GM12873 (cell line): ENCODE measurements around the gene JMJD1C.

Experiments
- CTCF ChIP-seq: IDR thresholded peaks from 2 replicates; pipeline ENCODE4 v1.5.1; 2012; ENCODE audit warnings: low read depth, mild to moderate bottlenecking, moderate library complexity, low read length, control low read depth; ENCODE audit not compliant: insufficient read depth; ENCODE audit errors: missing control alignments

The JMJD1C gene

GRCh38 chr10:63446716-63447440 is 18.9 kb downstream of the JMJD1C start:
- TF ChIP-seq CTCF = no peak

- no peak for TF ChIP-seq CTCF
Measured at GRCh38 chr10:63441404-63441803, 24.4 kb downstream of the JMJD1C start.

DNA sequence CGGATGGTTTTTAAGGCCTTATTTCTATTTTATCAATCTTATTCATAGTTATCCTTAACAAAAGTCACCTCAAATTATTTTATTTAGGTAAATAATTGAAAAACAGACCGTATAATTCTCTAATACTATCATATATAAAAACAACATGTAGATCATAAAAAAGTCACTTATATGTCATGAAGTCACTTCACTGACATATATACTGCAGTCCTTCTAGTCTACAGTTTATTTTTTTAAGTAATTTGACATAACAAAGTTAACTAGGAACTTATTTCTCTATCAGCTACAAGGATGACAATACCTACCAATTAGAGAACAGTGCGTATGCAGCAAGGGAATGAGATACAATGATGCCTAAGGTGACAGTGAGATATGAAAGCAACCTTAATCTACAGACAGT is 26.2 kb downstream of the JMJD1C start:
- no peak for TF ChIP-seq CTCF

- no peak for TF ChIP-seq CTCF
Measured at GRCh38 chr10:63438506-63439498, 27.0 kb downstream of the JMJD1C start.

GRCh38 chr10:63437116-63437949 is 28.4 kb downstream of the JMJD1C start:
- TF ChIP-seq CTCF = no peak

DNA sequence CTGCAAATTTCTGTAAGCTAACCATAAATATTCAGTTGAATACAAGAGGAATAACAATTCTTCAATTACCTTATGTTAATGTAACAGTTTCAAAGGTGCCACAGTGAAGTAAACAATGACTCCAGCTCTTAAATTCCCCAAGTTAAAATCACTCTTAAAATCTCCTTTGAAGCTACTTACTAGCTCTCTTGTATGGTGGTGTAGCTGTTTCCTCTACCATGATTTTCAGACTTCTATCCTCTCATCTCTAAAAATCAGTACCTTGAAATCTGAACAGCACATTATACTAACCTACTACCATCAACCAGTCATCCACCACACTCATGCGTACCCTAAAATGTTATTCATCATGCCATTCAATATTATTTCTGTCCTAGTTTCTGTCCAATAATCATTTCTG is 29.6 kb downstream of the JMJD1C start:
- no peak for TF ChIP-seq CTCF
